ENCODE measurements around the gene FRMPD4.

The FRMPD4 gene

GRCh38 chrX:12278151-12278550 lies 139.9 kb downstream of the FRMPD4 start:
- Histone ChIP-seq H3K27ac (no peak overlapping the region), H3K4me3 (no peak overlapping the region)

- Histone ChIP-seq H3K4me3 (no peak overlapping the region), H3K27ac (no peak overlapping the region)
Observed at GRCh38 chrX:12282991-12283390, 144.7 kb downstream of the FRMPD4 start.

- H3K4me3 ChIP-seq, result no peak overlapping the region
Observed at GRCh38 chrX:12292996-12293765, 154.9 kb downstream of the FRMPD4 start.

GRCh38 chrX:12297353-12297752 lies 159.1 kb downstream of the FRMPD4 start:
- no peak overlapping the region for H3K4me3 ChIP-seq
- no peak overlapping the region for H3K27ac ChIP-seq

More at GRCh38 chrX:12292996-12293765, 154.9 kb downstream of the FRMPD4 start:
- no peak overlapping the region for H3K27ac ChIP-seq

- H3K4me3 ChIP-seq, result no peak overlapping the region
- H3K27ac ChIP-seq, result no peak overlapping the region
Observed at GRCh38 chrX:12301288-12301687, 163.0 kb downstream of the FRMPD4 start.

- H3K27ac ChIP-seq, result no peak overlapping the region
- H3K4me3 ChIP-seq, result no peak overlapping the region
Observed at GRCh38 chrX:12304261-12304660, 166.0 kb downstream of the FRMPD4 start.

GRCh38 chrX:12307961-12308360 lies 169.7 kb downstream of the FRMPD4 start:
- Histone ChIP-seq H3K4me3 (no peak overlapping the region), H3K27ac (no peak overlapping the region)

GRCh38 chrX:12308420-12308819 lies 170.1 kb downstream of the FRMPD4 start:
- Histone ChIP-seq H3K27ac (no peak overlapping the region), H3K4me3 (no peak overlapping the region)

- no peak overlapping the region for H3K4me3 ChIP-seq
- no peak overlapping the region for H3K27ac ChIP-seq
Observed at GRCh38 chrX:12309040-12309743, 170.9 kb downstream of the FRMPD4 start.

- Histone ChIP-seq H3K27ac (no peak overlapping the region), H3K4me3 (no peak overlapping the region)
Observed at GRCh38 chrX:12309744-12310076, 171.4 kb downstream of the FRMPD4 start.

- H3K4me3 ChIP-seq, result no peak overlapping the region
- H3K27ac ChIP-seq, result no peak overlapping the region
Observed at GRCh38 chrX:12314651-12315050, 176.4 kb downstream of the FRMPD4 start.

GRCh38 chrX:12315526-12315925 lies 177.3 kb downstream of the FRMPD4 start:
- H3K27ac ChIP-seq, result no peak overlapping the region
- H3K4me3 ChIP-seq, result no peak overlapping the region

- Histone ChIP-seq H3K4me3 (no peak overlapping the region), H3K27ac (no peak overlapping the region)
Observed at GRCh38 chrX:12319003-12319519, 180.8 kb downstream of the FRMPD4 start.

- no peak overlapping the region for H3K27ac ChIP-seq
- H3K4me3 ChIP-seq, result no peak overlapping the region
Observed at GRCh38 chrX:12319992-12320391, 181.7 kb downstream of the FRMPD4 start.

- no peak overlapping the region for H3K4me3 ChIP-seq
- H3K27ac ChIP-seq, result no peak overlapping the region
Observed at GRCh38 chrX:12322031-12322430, 183.8 kb downstream of the FRMPD4 start.

- H3K27ac ChIP-seq, result no peak overlapping the region
Observed at GRCh38 chrX:12325171-12325570, 186.9 kb downstream of the FRMPD4 start.

GRCh38 chrX:12327836-12328235 lies 189.6 kb downstream of the FRMPD4 start:
- Histone ChIP-seq H3K4me3 (no peak overlapping the region), H3K27ac (no peak overlapping the region)

More at GRCh38 chrX:12325171-12325570, 186.9 kb downstream of the FRMPD4 start:
- H3K4me3 ChIP-seq, result no peak overlapping the region

- H3K4me3 ChIP-seq, result no peak overlapping the region
- no peak overlapping the region for H3K27ac ChIP-seq
Observed at GRCh38 chrX:12329476-12329875, 191.2 kb downstream of the FRMPD4 start.

- Histone ChIP-seq H3K27ac (no peak overlapping the region), H3K4me3 (no peak overlapping the region)
Observed at GRCh38 chrX:12330841-12331240, 192.6 kb downstream of the FRMPD4 start.

- Histone ChIP-seq H3K27ac (no peak overlapping the region), H3K4me3 (no peak overlapping the region)
Observed at GRCh38 chrX:12332786-12333347, 194.6 kb downstream of the FRMPD4 start.

GRCh38 chrX:12339921-12340320 lies 201.6 kb downstream of the FRMPD4 start:
- Histone ChIP-seq H3K27ac (no peak overlapping the region), H3K4me3 (no peak overlapping the region)

Data from skin epidermis (tissue), 12 donors.